Mucosa of rectum (tissue), 2 donors: ENCODE data around the gene MAPKBP1.

Experiments used
- H3K27ac ChIP-seq, 2 donors: one replicate each; pipeline ENCODE4 v1.7.0; 2013; ENCODE audit warnings: inconsistent platforms in 2 of 2, low read depth in 2 of 2, low read length in 2 of 2
- H3K27me3 ChIP-seq, 2 donors: one replicate each; pipeline ENCODE4 v1.7.0; 2013; ENCODE audit warnings: low read length in 2 of 2; ENCODE audit not compliant: control insufficient read depth in 2 of 2, insufficient read depth in 2 of 2
- H3K36me3 ChIP-seq, 2 donors: one replicate each; pipeline ENCODE4 v1.7.0; 2013; ENCODE audit warnings: low read length in 2 of 2; ENCODE audit not compliant: control insufficient read depth in 2 of 2, insufficient read depth in 2 of 2
- H3K4me1 ChIP-seq, 2 donors: one replicate each; pipeline ENCODE4 v1.7.0; 2013; ENCODE audit warnings: low read length in 2 of 2, mild to moderate bottlenecking in 1 of 2; ENCODE audit not compliant: control insufficient read depth in 2 of 2, insufficient read depth in 2 of 2
- H3K4me3 ChIP-seq, 2 donors: one replicate each; pipeline ENCODE4 v1.7.0; 2013; ENCODE audit warnings: low read length in 2 of 2
- H3K9ac ChIP-seq, 2 donors: one replicate each; pipeline ENCODE4 v1.7.0; 2013; ENCODE audit warnings: low read length in 2 of 2, low read depth in 1 of 2, mild to moderate bottlenecking in 1 of 2
- H3K9me3 ChIP-seq, 2 donors: one replicate each; pipeline ENCODE4 v1.7.0; 2013; ENCODE audit warnings: low read length in 2 of 2; ENCODE audit not compliant: control insufficient read depth in 2 of 2
- donor health status: healthy.
- donor health status: Normal muscosa, but diverticular disease.

MAPKBP1 gene

GRCh38 chr15:41817327-41817726, 43.0 kb downstream of the MAPKBP1 start:
- no peak overlapping the region for H3K27ac ChIP-seq
- H3K9ac ChIP-seq = no peak overlapping the region
- H3K36me3 ChIP-seq = peaks cover 46 to 56% of the 10 kb centered on the region in 2 donors
- no peaks in the 10 kb centered on the region for H3K9me3 ChIP-seq
- H3K4me1 ChIP-seq = peaks cover 0 to 2% of the 10 kb centered on the region in 2 donors
- H3K4me3 ChIP-seq = no peak overlapping the region
- H3K27me3 ChIP-seq = no peaks in the 10 kb centered on the region

- Histone ChIP-seq H3K4me1 (peaks cover 0 to 2% of the 10 kb centered on the region in 2 donors), H3K27me3 (no peaks in the 10 kb centered on the region), H3K27ac (no peak overlapping the region), H3K9me3 (no peaks in the 10 kb centered on the region), H3K4me3 (no peak overlapping the region), H3K36me3 (peaks cover 42 to 53% of the 10 kb centered on the region in 2 donors), H3K9ac (no peak overlapping the region)
These were observed 43.5 kb downstream of the MAPKBP1 start for GRCh38 chr15:41817781-41818180.

GRCh38 chr15:41819455-41820050, 45.3 kb downstream of the MAPKBP1 start:
- no peak overlapping the region for H3K9ac ChIP-seq
- H3K27me3 ChIP-seq = no peaks in the 10 kb centered on the region
- no peak overlapping the region for H3K27ac ChIP-seq
- no peak overlapping the region for H3K4me3 ChIP-seq
- H3K36me3 ChIP-seq = peaks cover 34 to 52% of the 10 kb centered on the region in 2 donors
- H3K9me3 ChIP-seq = no peaks in the 10 kb centered on the region
- peaks cover 0 to 2% of the 10 kb centered on the region in 2 donors for H3K4me1 ChIP-seq

GRCh38 chr15:41820791-41821423, 46.6 kb downstream of the MAPKBP1 start:
- H3K9ac ChIP-seq = no peak overlapping the region
- peaks cover 29 to 46% of the 10 kb centered on the region in 2 donors for H3K36me3 ChIP-seq
- H3K27me3 ChIP-seq = no peaks in the 10 kb centered on the region
- no peak overlapping the region for H3K27ac ChIP-seq
- no peak overlapping the region for H3K4me3 ChIP-seq
- peaks cover 0 to 2% of the 10 kb centered on the region in 2 donors for H3K4me1 ChIP-seq
- no peaks in the 10 kb centered on the region for H3K9me3 ChIP-seq

- peaks cover 0 to 2% of the 10 kb centered on the region in 2 donors for H3K4me1 ChIP-seq
- no peak overlapping the region for H3K4me3 ChIP-seq
- H3K36me3 ChIP-seq = peaks cover 24 to 37% of the 10 kb centered on the region in 2 donors
- no peaks in the 10 kb centered on the region for H3K9me3 ChIP-seq
- H3K27ac ChIP-seq = no peak overlapping the region
- H3K9ac ChIP-seq = no peak overlapping the region
- H3K27me3 ChIP-seq = no peaks in the 10 kb centered on the region
These were observed 47.5 kb downstream of the MAPKBP1 start for GRCh38 chr15:41821831-41822230.

GRCh38 chr15:41822471-41822870, 48.2 kb downstream of the MAPKBP1 start:
- Histone ChIP-seq H3K9ac (no peak overlapping the region), H3K4me1 (peaks cover 2 to 4% of the 10 kb centered on the region in 2 donors), H3K36me3 (peaks cover 20 to 33% of the 10 kb centered on the region in 2 donors), H3K27me3 (no peaks in the 10 kb centered on the region), H3K9me3 (no peaks in the 10 kb centered on the region), H3K4me3 (no peak overlapping the region), H3K27ac (no peak overlapping the region)

- Histone ChIP-seq H3K27me3 (no peaks in the 10 kb centered on the region), H3K9ac (no peak overlapping the region), H3K36me3 (peaks cover 16 to 29% of the 10 kb centered on the region in 2 donors), H3K4me3 (no peak overlapping the region), H3K27ac (no peak overlapping the region), H3K9me3 (no peaks in the 10 kb centered on the region), H3K4me1 (peaks cover 2 to 5% of the 10 kb centered on the region in 2 donors)
These were observed 48.7 kb downstream of the MAPKBP1 start for GRCh38 chr15:41822957-41823356.

GRCh38 chr15:41823502-41823901, 49.2 kb downstream of the MAPKBP1 start:
- Histone ChIP-seq H3K4me3 (no peak overlapping the region), H3K9ac (no peak overlapping the region), H3K27ac (no peak overlapping the region), H3K36me3 (peaks cover 10 to 24% of the 10 kb centered on the region in 2 donors), H3K4me1 (peaks cover 5% of the 10 kb centered on the region in 2 donors), H3K9me3 (no peaks in the 10 kb centered on the region), H3K27me3 (no peaks in the 10 kb centered on the region)

- Histone ChIP-seq H3K9me3 (no peaks in the 10 kb centered on the region), H3K27ac (no peak overlapping the region), H3K9ac (no peak overlapping the region), H3K27me3 (no peaks in the 10 kb centered on the region), H3K4me1 (peaks cover 5 to 12% of the 10 kb centered on the region in 2 donors), H3K4me3 (no peak overlapping the region), H3K36me3 (peaks cover 5 to 17% of the 10 kb centered on the region in 2 donors)
These were observed 49.9 kb downstream of the MAPKBP1 start for GRCh38 chr15:41824062-41824745.

GRCh38 chr15:41825145-41825544, 50.9 kb downstream of the MAPKBP1 start:
- Histone ChIP-seq H3K9ac (no peak overlapping the region), H3K9me3 (no peaks in the 10 kb centered on the region), H3K4me1 (peaks cover 5 to 12% of the 10 kb centered on the region in 2 donors), H3K27me3 (no peaks in the 10 kb centered on the region), H3K27ac (no peak overlapping the region), H3K36me3 (peaks cover 5 to 17% of the 10 kb centered on the region in 2 donors), H3K4me3 (no peak overlapping the region)
